GM12874 (cell line): ENCODE data around the gene SNCAIP.

Experiments used
- TF ChIP-seq, protein P1 (sequence below): IDR thresholded peaks from 2 replicates; pipeline ENCODE4 v1.5.1; 2011; ENCODE audit warnings: low read depth, mild to moderate bottlenecking, control low read depth, low read length, moderate library complexity; ENCODE audit not compliant: insufficient read depth

Gene SNCAIP

DNA sequence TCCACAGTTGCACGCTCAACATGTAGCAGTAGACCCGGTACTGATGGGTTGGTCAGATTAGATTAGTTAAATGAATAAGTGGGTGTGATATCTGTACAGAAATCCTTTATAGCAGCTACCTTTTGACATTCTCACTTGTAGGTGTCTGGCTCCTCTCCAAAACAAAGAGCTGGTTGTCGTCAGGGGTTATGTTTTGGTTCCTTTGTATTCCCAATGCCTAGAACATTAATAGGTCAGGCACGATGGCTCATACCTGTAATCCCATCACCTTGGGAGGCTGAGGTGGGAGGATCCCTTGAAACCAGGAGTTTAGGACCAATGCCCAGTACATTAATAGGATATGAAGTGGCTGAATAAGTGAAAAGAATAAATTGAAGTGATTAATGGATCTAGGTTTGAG lies 182.1 kb downstream of the SNCAIP start:
- TF ChIP-seq, protein P1, sequence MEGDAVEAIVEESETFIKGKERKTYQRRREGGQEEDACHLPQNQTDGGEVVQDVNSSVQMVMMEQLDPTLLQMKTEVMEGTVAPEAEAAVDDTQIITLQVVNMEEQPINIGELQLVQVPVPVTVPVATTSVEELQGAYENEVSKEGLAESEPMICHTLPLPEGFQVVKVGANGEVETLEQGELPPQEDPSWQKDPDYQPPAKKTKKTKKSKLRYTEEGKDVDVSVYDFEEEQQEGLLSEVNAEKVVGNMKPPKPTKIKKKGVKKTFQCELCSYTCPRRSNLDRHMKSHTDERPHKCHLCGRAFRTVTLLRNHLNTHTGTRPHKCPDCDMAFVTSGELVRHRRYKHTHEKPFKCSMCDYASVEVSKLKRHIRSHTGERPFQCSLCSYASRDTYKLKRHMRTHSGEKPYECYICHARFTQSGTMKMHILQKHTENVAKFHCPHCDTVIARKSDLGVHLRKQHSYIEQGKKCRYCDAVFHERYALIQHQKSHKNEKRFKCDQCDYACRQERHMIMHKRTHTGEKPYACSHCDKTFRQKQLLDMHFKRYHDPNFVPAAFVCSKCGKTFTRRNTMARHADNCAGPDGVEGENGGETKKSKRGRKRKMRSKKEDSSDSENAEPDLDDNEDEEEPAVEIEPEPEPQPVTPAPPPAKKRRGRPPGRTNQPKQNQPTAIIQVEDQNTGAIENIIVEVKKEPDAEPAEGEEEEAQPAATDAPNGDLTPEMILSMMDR = no peak

DNA sequence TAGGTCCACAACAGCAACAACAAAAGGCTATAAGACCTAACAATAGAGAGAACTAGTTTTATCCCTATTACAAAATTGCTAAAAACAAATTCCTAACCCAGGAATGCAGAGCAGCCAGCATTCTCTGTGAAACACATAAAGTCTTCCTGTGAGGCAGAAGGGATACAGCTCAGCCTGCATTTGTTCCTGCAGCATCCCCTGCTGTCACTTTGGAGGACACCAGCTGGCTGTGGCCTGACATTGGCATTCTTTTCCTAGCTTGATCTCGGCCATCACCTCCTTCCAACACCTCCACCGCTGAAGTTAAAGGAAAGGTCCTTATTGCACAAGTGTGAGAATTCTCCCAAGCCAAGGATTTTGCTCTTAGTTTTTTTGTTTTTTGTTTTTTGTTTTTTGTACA lies 186.1 kb downstream of the SNCAIP start:
- TF ChIP-seq, protein P1 = no peak

- TF ChIP-seq, protein P1 = no peak
These were observed 187.5 kb downstream of the SNCAIP start for GRCh38 chr5:122499585-122499984.

DNA sequence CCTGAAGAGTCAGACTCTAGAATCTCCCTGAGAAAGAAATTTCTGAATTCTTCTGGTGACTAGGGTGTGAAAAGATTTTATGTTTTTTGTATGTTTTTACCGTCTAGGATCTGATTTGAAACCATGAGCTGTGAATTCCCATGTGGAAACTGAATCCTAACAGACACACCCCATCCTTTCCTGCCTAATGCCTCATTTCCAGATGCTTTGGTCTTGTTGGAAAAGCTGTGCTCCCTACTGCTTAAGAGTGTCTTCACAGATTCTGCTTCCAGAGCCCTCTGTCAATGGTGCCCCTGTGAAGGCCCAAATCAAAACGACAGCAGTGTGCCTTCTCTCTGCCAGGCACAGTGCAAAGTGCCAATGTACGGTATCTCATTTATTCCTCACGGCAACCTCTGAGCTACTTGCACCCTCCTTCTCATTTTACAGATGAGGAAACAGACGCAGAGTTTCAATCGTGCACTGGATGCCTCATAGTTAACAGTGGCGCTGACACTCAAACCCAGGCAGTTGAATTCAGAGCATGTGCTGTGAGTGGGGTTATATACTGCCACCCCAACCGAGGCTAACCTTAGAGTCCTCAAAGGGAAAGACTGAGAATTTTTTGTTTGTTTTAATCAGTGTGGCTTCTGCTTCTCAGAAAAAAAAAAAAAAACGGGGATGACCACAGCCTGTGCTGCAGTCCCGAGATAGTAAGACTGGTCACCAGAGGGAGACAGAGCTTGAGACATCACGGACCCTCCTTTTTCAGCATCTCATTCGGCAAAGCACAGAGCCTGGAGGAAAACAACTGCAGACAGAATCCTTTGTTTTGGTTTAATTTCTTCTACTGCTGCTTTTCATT lies 188.4 kb downstream of the SNCAIP start:
- TF ChIP-seq, protein P1 = peak; percentile 49

GRCh38 chr5:122501089-122501435 lies 189.0 kb downstream of the SNCAIP start:
- TF ChIP-seq, protein P1 = no peak

DNA sequence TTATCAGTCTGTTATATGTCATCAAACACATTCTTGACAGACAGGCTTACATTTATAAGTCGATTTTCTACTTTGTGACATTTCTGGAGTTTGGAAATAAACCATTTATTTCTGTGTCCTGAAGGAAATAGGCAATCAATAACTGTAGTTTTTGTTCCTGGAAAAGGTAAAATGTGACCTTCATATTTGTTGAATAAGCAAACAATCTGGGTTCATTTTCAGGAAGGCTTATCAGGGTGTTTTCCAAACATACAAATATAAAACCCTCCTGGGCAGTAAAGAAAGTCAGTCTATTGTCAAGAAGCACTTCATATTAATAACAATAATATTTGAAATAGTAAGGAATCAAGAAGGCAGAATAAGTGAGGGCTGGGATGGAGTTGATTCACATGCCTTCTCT lies 195.0 kb downstream of the SNCAIP start:
- TF ChIP-seq, protein P1 = no peak

DNA sequence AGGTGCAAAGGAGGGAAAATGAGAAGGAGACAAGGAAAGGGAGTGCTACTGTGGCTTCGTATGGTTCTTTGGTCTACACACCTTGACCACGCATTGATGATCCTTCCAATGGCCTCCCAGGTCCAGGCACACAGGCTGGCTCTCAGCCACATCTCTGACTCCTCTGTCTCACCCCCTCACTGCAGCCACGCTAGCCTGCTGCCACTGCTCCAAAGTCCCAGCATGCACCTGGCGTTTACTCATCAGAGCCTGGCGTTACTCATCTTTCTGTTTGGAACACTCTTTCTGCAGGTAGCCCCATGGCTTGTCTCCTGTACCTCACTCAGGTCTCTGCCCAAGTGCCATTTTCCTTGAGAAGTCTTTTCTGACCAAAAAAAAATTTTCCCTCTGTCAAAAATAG lies 195.5 kb downstream of the SNCAIP start:
- TF ChIP-seq, protein P1 = no peak

GRCh38 chr5:122508623-122509022 lies 196.6 kb downstream of the SNCAIP start:
- TF ChIP-seq, protein P1 = no peak
